Natural killer cell (primary cell): ENCODE results near the gene GGT6. TPM values are rescaled to one million over a fixed set of nuclear protein-coding genes. Genes with fewer than 3 reads are reported as not detected.

Experiments used
- ATAC-seq, 3 donors: fragments of 150-1000 bp in 2 of 3; fragments of 200-7000 bp in 1 of 3; cut with Tn5 transposase; 1 replicate in 1 of 3; 2 replicates in 2 of 3; pipeline ENCODE4 v1.10.0; 2021; ENCODE audit warnings: mild to moderate bottlenecking in 2 of 3, moderate library complexity in 2 of 3
- DNase-seq, 2 donors: peaks; one replicate each; pipeline versions ENCODE4 v3.0.0 to v3.0.0-alpha.2; 2013 to 2021; ENCODE audit warnings: mixed read lengths in 1 of 2
- H3K27ac ChIP-seq: one replicate; pipeline ENCODE4 v1.5.1; 2013; ENCODE audit warnings: mild to moderate bottlenecking, low read length
- H3K27me3 ChIP-seq: one replicate; pipeline ENCODE4 v1.6.1; 2013; ENCODE audit warnings: low read length; ENCODE audit not compliant: control insufficient read depth, insufficient read depth
- H3K36me3 ChIP-seq: one replicate; pipeline ENCODE4 v1.6.1; 2013; ENCODE audit warnings: low read length; ENCODE audit not compliant: control insufficient read depth, insufficient read depth
- H3K4me1 ChIP-seq: one replicate; pipeline ENCODE4 v1.6.1; 2013; ENCODE audit warnings: low read length; ENCODE audit not compliant: control insufficient read depth, insufficient read depth
- H3K4me3 ChIP-seq: one replicate; pipeline ENCODE4 v1.5.1; 2013; ENCODE audit warnings: low read length
- H3K9me3 ChIP-seq: one replicate; pipeline ENCODE4 v1.6.1; 2013; ENCODE audit warnings: low read length; ENCODE audit not compliant: control insufficient read depth, insufficient read depth
- H3K27ac Mint-ChIP-seq, 2 donors: one replicate each; pipeline ENCODE4 v1.8.0; 2022; ENCODE audit warnings: mild to moderate bottlenecking in 2 of 2, mixed read lengths in 2 of 2, moderate library complexity in 1 of 2
- H3K27me3 Mint-ChIP-seq, 2 donors: one replicate each; pipeline ENCODE4 v1.8.0; 2022; ENCODE audit warnings: low read depth in 2 of 2, mixed read lengths in 2 of 2
- H3K36me3 Mint-ChIP-seq: one replicate; pipeline ENCODE4 v1.8.0; 2022; ENCODE audit warnings: mixed read lengths
- H3K4me1 Mint-ChIP-seq, 2 donors: one replicate each; pipeline ENCODE4 v1.8.0; 2022; ENCODE audit warnings: mixed read lengths in 2 of 2
- H3K4me3 Mint-ChIP-seq: one replicate; pipeline ENCODE4 v1.8.0; 2022; ENCODE audit warnings: mild to moderate bottlenecking, moderate library complexity, mixed read lengths
- H3K9me3 Mint-ChIP-seq, 2 donors: one replicate each; pipeline ENCODE4 v1.8.0; 2022; ENCODE audit warnings: mixed read lengths in 2 of 2
- WGBS: methylation state at CpG from one replicate; pipeline ENCODE4 v1.1.7; 2013; ENCODE audit warnings: missing lambda C conversion rate; ENCODE audit not compliant: insufficient coverage; 5-methylcytosine and 5-hydroxymethylcytosine counted together
- intact Hi-C: fragments of 100-400 bp; cut with micrococcal nuclease; formaldehyde crosslinking; loops from one replicate; pipeline ENCODE4 v1.14.2; 2022
- total RNA-seq, 4 donors: library from RNA; stranded (reverse); fragments of 120-200 nt in 1 of 4; gene quantifications; one replicate each; pipeline versions ENCODE4 v1.2.3 to v1.2.4, GENCODE V29; 2013 to 2022
- TF ChIP-seq, protein P1 (sequence below): fragments of 200-600 bp; IDR thresholded peaks from one replicate; pipeline ENCODE4 v1.8.0; 2022; ENCODE audit warnings: antibody characterized with exemption

Gene GGT6
- total RNA-seq, 3 donors from 2014 or later (not counting 1 experiment from before 2014, with no cell fraction given) = not detected

DNA sequence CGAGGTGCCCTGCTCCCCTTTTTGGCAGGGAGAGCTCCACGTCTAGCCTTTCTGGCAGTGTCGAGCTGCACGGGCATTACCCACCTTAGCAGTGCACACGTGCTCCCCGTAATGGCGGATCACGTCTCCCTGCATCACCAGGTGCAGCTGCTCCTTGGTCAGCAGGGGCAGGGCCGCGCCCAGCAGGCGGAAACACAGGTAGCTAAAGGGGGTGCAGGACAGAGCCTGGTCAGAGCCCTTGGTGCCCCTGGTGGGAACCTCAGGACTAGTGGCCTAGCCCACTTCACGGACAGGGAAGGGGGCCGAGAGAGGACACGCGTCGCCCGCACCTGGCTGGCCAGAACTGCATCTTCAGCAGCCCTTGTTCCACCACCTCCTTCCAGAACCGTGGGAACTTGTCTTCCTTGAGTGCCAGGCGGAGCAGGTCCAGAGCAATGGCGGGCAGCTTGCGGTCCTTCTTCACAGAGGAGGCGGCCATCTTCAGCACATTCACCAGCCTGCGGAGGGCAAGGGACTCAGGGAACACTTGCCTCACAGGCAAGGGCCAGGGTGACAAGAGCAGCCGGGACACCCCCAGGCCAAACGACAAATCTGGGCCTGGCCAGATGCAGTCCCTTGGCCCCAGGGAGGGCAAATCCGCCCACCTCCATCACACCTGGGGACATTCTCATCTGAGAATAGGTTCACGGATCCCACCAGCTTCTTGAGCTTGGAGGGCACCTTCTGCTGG is 8.4 kb downstream of the GGT6 start:
- intact Hi-C loops = no loop called here
- Mint-ChIP-seq H3K9me3 (no peaks in the 10 kb centered on the region), H3K36me3 (no peaks in the 10 kb centered on the region), H3K4me3 (no peak overlapping the region), H3K27ac (no peak overlapping the region), H3K27me3 (no peaks in the 10 kb centered on the region), H3K4me1 (peaks cover 14 to 29% of the 10 kb centered on the region in 2 donors)
- Histone ChIP-seq H3K27me3 (no peaks in the 10 kb centered on the region), H3K4me1 (peaks cover 21% of the 10 kb centered on the region), H3K36me3 (peaks cover 51% of the 10 kb centered on the region), H3K27ac (no peak overlapping the region), H3K9me3 (no peaks in the 10 kb centered on the region), H3K4me3 (no peak overlapping the region)
- TF ChIP-seq, protein P1, sequence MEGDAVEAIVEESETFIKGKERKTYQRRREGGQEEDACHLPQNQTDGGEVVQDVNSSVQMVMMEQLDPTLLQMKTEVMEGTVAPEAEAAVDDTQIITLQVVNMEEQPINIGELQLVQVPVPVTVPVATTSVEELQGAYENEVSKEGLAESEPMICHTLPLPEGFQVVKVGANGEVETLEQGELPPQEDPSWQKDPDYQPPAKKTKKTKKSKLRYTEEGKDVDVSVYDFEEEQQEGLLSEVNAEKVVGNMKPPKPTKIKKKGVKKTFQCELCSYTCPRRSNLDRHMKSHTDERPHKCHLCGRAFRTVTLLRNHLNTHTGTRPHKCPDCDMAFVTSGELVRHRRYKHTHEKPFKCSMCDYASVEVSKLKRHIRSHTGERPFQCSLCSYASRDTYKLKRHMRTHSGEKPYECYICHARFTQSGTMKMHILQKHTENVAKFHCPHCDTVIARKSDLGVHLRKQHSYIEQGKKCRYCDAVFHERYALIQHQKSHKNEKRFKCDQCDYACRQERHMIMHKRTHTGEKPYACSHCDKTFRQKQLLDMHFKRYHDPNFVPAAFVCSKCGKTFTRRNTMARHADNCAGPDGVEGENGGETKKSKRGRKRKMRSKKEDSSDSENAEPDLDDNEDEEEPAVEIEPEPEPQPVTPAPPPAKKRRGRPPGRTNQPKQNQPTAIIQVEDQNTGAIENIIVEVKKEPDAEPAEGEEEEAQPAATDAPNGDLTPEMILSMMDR = no peak
- ATAC-seq (no peak), DNase-seq (no peak)
- 96% methylated on average over 27 of the region's 27 CpGs for WGBS

DNA sequence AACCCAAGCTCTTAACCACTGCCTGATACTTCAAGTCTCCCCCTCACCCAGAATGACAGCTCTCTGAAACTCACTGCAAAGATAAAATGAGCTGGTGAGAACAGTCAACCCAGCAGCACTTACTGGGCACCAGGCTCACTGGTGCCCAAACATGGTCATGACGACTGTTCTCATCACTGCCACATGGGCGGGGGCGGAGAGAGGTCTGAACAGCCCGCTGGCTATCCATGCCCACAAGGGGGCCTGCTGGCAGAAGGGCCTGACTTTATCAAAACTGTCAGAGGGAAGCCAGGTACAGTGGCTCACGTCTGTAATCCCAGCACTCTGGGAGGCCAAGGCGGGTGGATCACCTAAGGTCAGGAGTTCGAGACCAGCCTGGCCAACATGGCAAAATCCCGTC is 9.2 kb downstream of the GGT6 start:
- Mint-ChIP-seq H3K27ac (no peak overlapping the region), H3K9me3 (no peaks in the 10 kb centered on the region), H3K27me3 (no peaks in the 10 kb centered on the region), H3K4me1 (peaks cover 12 to 27% of the 10 kb centered on the region in 2 donors), H3K4me3 (no peak overlapping the region), H3K36me3 (no peaks in the 10 kb centered on the region)
- no peak overlapping the region for H3K27ac ChIP-seq
- no peak for ATAC-seq
- peaks cover 21% of the 10 kb centered on the region for H3K4me1 ChIP-seq
- no peaks in the 10 kb centered on the region for H3K27me3 ChIP-seq
- no peak for DNase-seq
- no peak overlapping the region for H3K4me3 ChIP-seq
- intact Hi-C loops = no loop called here
- WGBS = 95% methylated on average over 8 of the region's 8 CpGs
- peaks cover 55% of the 10 kb centered on the region for H3K36me3 ChIP-seq
- TF ChIP-seq, protein P1 = no peak
- H3K9me3 ChIP-seq = no peaks in the 10 kb centered on the region

DNA sequence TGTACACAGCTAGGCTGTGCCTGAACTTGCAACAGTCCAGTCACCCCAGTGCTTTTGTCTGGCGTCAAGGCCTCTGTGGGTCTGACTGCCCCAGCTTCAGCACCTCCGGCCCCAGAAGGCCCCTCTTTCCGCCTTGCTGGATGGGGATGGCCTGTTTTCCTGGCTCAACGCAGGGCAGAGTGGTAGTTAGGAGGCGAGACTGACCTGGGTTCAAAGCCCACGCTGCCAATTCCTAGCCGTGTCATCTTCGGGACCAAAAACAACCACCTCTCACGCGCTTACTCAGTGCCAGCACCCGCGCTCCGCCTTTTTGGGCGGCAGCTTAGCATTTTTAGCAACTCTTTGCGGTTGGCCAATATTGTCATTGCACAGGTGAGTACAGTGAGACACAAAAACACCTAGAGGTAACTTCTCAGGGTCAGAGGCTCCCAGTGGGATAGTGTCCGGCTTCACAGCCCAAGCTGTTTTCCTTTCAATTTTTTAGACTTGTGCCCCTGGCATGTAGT is 9.8 kb downstream of the GGT6 start:
- H3K4me1 Mint-ChIP-seq = peaks cover 6 to 21% of the 10 kb centered on the region in 2 donors
- H3K9me3 ChIP-seq = no peaks in the 10 kb centered on the region
- H3K4me3 ChIP-seq = no peak overlapping the region
- no peaks in the 10 kb centered on the region for H3K27me3 Mint-ChIP-seq
- H3K9me3 Mint-ChIP-seq = no peaks in the 10 kb centered on the region
- no peak overlapping the region for H3K27ac ChIP-seq
- ATAC-seq (no peak), DNase-seq (no peak)
- WGBS = 97% methylated on average over 16 of the region's 16 CpGs
- peaks cover 58% of the 10 kb centered on the region for H3K36me3 ChIP-seq
- intact Hi-C loops = no loop called here
- H3K36me3 Mint-ChIP-seq = no peaks in the 10 kb centered on the region
- H3K4me3 Mint-ChIP-seq = no peak overlapping the region
- TF ChIP-seq, protein P1 = no peak
- no peak overlapping the region for H3K27ac Mint-ChIP-seq
- no peaks in the 10 kb centered on the region for H3K27me3 ChIP-seq
- peaks cover 15% of the 10 kb centered on the region for H3K4me1 ChIP-seq
